HepG2 (cell line): Measurements from ENCODE around the gene C11orf86. TPM values are rescaled to one million over a fixed set of nuclear protein-coding genes. Genes with fewer than 3 reads are reported as not detected.

Experiments
- microRNA-seq: library from miRNA; unstranded; fragments of <30 nt; microRNA quantifications from one replicate; pipeline ENCODE4, GENCODE V29; 2020
- polyA plus RNA-seq, 8 experiments: library from polyadenylated mRNA; depleted of rRNA in 3 of 8; stranded (reverse) in 7 of 8; unstranded in 1 of 8; fragments of >200 nt; fragmentation: Illumina TruSeq in 4 of 8; extraction: Trizol in 4 of 8; gene quantifications; 2 replicates each; pipeline versions ENCODE4 v1.2.1 to v1.2.3, GENCODE V29; 2011 to 2016; ENCODE audit warnings: low read depth in 4 of 8, missing spikeins in 1 of 8, mixed read lengths in 1 of 8; ENCODE audit not compliant: insufficient read depth in 1 of 8
- small RNA-seq, 3 experiments: library from RNA; depleted of rRNA; stranded (forward); fragments of <200 nt; gene quantifications; one replicate each; pipeline ENCODE3, GENCODE V24; 2012; ENCODE audit warnings: low read depth in 2 of 3, low replicate concordance in 1 of 3; ENCODE audit not compliant: insufficient read length in 3 of 3, insufficient read depth in 2 of 3
- total RNA-seq, 5 experiments: library from RNA; depleted of rRNA; stranded (reverse); fragments of >200 nt; fragmentation: Illumina TruSeq; extraction: Trizol; gene quantifications; 2 replicates each; pipeline ENCODE4 v1.2.3, GENCODE V29; 2016; ENCODE audit warnings: low read depth in 1 of 5

The C11orf86 gene
- total and polyA plus RNA-seq, 2 of the 13 experiments (the other 11 are each of a cell fraction or from before 2014, with no cell fraction given) = 0.11 to 0.18 TPM

Small RNA genes within 50 kb of the gene (microRNA-seq; reads per million reads assigned to microRNA genes)
- gene MIR3163 = 0.85 reads per million

Small RNA genes within 50 kb of the gene (small RNA-seq; reads per million reads assigned to genes)
- 0 to 2.9 (median 0.33) reads per million in 3 experiments for gene MIR3163

Other genes with a start within 250 kb of the C11orf86 start
- 1.2 and 4.0 TPM in 2 replicates for gene SPTBN2, start 246.1 kb upstream of the C11orf86 start, total RNA-seq (2016; rRNA removed; fragmentation: Illumina TruSeq; extraction: Trizol)
- gene SPTBN2, start 246.1 kb upstream of the C11orf86 start, polyA plus RNA-seq (2011; rRNA removed) = 0.65 and 2.0 TPM in 2 replicates
- 8.0 and 22.2 TPM in 2 replicates for gene RCE1, start 131.9 kb upstream of the C11orf86 start, total RNA-seq (2016; rRNA removed; fragmentation: Illumina TruSeq; extraction: Trizol)
- gene RCE1, start 131.9 kb upstream of the C11orf86 start, polyA plus RNA-seq (2011; rRNA removed) = 22.4 and 29.3 TPM in 2 replicates
- 4.4 and 6.8 TPM in 2 replicates for gene LRFN4, start 118.2 kb upstream of the C11orf86 start, total RNA-seq (2016; rRNA removed; fragmentation: Illumina TruSeq; extraction: Trizol)
- 1.3 and 2.4 TPM in 2 replicates for gene LRFN4, start 118.2 kb upstream of the C11orf86 start, polyA plus RNA-seq (2011; rRNA removed)
- 32.6 and 39.0 TPM in 2 replicates for gene PC, start 16.9 kb upstream of the C11orf86 start, total RNA-seq (2016; rRNA removed; fragmentation: Illumina TruSeq; extraction: Trizol)
- gene PC, start 16.9 kb upstream of the C11orf86 start, polyA plus RNA-seq (2011; rRNA removed) = 27.2 and 29.0 TPM in 2 replicates
- 0.02 TPM in 1 of 2 replicates, not detected in the other for gene SYT12, start 47.8 kb downstream of the C11orf86 start, total RNA-seq (2016; rRNA removed; fragmentation: Illumina TruSeq; extraction: Trizol)
- 0.01 and 0.07 TPM in 2 replicates for gene SYT12, start 47.8 kb downstream of the C11orf86 start, polyA plus RNA-seq (2011; rRNA removed)
- 0.27 and 0.29 TPM in 2 replicates for gene RHOD, start 81.5 kb downstream of the C11orf86 start, total RNA-seq (2016; rRNA removed; fragmentation: Illumina TruSeq; extraction: Trizol)
- gene RHOD, start 81.5 kb downstream of the C11orf86 start, polyA plus RNA-seq (2011; rRNA removed) = 0.98 and 1.7 TPM in 2 replicates
- gene KDM2A, start 144.0 kb downstream of the C11orf86 start, total RNA-seq (2016; rRNA removed; fragmentation: Illumina TruSeq; extraction: Trizol) = 21.0 and 31.4 TPM in 2 replicates
- 31.3 and 37.3 TPM in 2 replicates for gene KDM2A, start 144.0 kb downstream of the C11orf86 start, polyA plus RNA-seq (2011; rRNA removed)